GM21786 (cell line): ENCODE data around the gene MAP3K9.
"Not testable (repeated sequence)": the region's sequence is repeated elsewhere in the genome, so short reads cannot be mapped to it uniquely, and the experiment has no call there.

ENCODE experiments used
- ATAC-seq: cut with Tn5 transposase; IDR thresholded peaks from one replicate; pipeline ENCODE4 v1.9.1; 2021; ENCODE audit not compliant: unreplicated experiment

The MAP3K9 gene

DNA sequence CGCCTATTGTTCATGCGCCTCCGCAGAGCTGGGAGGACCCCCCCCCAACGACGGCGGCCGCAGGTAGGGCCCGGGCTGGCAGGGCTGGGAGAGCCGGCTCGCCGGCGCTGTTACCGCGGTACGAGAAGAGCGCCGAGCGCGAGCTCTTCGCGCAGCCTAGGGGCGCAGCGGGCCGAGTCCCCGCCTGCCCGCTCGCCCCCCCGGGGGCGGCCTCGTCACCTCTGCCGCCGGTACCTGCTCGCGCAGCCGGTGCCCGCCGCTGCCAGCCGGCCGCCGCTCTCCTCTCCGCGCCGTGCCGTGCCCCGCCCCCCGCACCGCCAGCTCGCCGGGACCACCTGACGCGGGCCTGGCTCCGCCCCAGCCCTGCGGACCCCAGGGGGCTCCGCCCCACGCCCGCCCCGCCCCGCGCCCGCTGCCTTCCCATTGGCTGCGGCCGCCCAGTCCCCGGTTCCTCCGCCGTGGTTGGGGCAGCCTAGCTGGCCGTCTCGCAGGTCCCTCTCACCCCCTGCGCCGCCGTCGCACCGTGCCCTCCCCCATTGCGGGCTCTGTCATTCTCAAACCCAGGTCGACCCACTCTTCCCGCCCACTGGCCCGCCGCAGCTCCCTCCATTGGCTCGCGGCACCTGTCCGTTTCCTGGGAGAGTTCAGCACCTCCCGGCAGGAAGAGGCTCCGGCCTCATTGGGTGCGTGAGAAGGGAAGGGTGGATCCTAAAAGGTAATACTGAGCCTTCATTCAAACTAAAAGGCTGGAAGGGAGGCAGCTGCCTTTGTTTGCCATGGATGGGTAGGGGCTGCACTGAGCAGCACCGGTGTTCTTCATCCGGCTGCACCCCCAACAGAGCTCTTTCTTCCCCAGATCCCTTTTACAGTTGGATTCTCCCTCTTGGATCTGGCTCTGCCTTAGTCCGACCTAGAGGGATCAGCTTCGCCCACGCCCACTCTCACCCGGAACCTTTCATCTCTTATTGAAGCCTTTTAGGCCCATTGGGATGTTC, at the start of gene MAP3K9:
MAP3K9 (minus strand) TSS at position 289 of the 995 bp plus-strand sequence. CDS start 342 bp downstream, outside the sequence.
- peak; percentile 80 for ATAC-seq

GRCh38 chr14:70858641-70859040, 49.3 kb upstream of the MAP3K9 start:
- no peak for ATAC-seq

GRCh38 chr14:70857496-70857890, 48.2 kb upstream of the MAP3K9 start:
- ATAC-seq = no peak

GRCh38 chr14:70856851-70857495, 47.7 kb upstream of the MAP3K9 start:
- ATAC-seq = no peak

- ATAC-seq = no peak
Measured at GRCh38 chr14:70855486-70855885, 46.2 kb upstream of the MAP3K9 start.

- not testable (repeated sequence) for ATAC-seq
Measured at GRCh38 chr14:70853658-70854057, 44.3 kb upstream of the MAP3K9 start.

- no peak for ATAC-seq
Measured at GRCh38 chr14:70847406-70848090, 38.2 kb upstream of the MAP3K9 start.

- no peak for ATAC-seq
Measured at GRCh38 chr14:70845601-70846000, 36.3 kb upstream of the MAP3K9 start.

- ATAC-seq = no peak
Measured at GRCh38 chr14:70842851-70843462, 33.6 kb upstream of the MAP3K9 start.

DNA sequence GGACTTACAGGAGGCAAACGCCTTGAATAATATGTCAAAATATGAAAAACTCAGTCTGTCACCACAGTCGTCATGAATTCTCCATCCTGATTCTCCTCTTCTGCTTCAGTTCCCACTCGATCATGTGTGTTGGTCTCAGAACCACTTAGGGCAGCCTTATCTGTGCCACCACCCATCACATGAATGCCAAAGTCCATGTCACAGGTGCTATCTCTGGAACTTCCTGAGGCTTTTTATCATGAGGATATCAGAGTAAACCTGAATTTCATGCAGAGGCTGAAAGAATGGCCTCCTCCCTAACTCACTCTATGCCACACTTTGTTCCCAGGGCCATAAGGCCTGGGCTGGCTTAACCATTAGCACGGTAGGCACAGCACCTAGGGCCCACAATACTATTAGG, 28.8 kb upstream of the MAP3K9 start:
- no peak for ATAC-seq

GRCh38 chr14:70836946-70837345, 27.6 kb upstream of the MAP3K9 start:
- ATAC-seq = no peak

DNA sequence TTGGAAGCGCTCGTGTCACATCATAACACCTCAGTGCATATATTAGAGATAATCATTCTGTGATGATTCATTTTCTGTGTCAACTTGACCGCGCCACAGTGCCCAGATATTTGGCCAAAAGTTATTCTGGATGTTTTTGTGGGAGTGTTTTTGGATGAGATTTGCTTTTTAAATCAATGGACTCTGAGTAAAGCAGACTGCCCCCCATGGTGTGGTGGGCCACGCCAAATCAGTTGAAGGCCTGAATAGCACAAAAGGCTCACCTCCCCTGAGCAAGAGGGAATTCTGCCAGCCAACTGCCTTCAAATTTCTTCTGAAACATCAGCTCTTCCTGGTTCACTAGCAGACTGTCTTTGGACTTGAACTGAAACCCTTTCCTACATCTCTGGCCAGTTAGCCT, 24.6 kb upstream of the MAP3K9 start:
- no peak for ATAC-seq

DNA sequence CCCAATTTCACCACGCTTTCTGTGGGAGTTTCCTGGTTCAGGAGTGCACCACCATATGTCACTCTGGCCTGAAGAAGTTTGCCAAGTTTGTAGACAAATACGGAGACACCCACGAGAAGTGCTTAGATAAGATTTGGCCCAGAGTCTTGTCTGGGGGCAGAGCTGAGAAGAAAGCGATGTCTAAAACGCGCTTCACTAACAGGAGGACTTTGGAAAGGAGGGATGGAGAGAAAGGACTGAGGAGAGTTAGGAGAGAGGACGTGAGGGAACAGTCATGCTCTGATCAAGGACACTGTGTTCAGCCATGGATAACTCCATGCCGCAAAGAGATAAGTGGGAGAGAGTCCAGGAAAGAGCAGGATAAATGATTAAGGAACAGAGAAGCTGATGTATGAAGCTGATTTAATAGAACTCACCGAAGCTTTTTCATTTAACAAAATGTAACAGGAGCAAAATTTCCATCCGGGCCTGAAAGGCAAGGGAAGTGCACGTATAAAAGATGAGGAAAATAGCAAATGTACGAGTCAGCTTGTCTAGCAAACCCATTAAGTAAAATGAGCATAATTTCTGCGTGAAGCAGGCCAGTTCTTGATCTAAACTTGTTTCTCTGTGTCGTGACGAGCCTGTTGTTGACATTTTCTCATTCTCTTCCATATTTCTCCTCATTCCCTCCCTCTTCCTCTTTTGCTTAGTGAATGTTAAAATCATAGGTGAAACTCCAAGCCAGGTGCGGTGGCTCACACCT, 23.4 kb upstream of the MAP3K9 start:
- ATAC-seq = no peak

- ATAC-seq = no peak
Measured at GRCh38 chr14:70830998-70831781, 21.9 kb upstream of the MAP3K9 start.

DNA sequence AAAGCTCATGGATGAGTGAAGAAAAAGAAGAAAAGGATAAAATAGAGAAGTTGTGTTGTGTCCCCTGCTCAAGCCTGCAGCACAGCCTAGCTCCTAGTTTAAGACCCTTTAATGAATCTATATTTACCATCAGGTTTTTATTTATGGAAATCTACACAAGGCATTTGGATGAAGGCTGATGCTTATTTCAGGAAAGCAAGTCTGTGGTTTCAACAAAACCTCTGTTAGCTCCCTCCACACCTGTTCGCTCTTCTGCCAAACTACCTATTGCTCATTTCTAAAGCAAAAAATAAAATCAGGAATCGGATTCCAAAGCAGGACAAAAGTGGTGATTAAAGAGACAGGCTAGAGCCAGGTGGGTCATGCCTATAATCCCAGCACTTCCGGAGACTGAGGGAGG, 18.9 kb upstream of the MAP3K9 start:
- ATAC-seq = no peak

DNA sequence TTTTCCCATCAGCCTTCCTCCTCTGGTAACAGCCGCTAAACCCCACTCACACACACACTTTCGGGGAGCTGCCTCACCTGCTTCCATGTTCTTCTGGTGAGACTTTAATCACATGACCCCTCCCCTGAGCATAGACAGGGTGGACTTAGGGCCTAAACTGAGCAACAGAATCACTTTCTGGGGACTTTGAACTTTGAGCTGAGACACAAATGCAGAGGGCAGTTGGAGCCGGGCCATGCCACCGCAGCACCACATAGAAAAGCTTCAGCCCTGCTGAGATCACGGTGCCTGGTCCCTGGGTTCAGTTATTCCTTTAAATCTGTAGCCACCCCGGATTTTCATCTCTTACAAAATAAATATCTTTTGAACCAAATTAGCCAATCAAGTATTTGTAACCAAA, 18.4 kb upstream of the MAP3K9 start:
- ATAC-seq = no peak

GRCh38 chr14:70827347-70827746, 18.0 kb upstream of the MAP3K9 start:
- no peak for ATAC-seq

DNA sequence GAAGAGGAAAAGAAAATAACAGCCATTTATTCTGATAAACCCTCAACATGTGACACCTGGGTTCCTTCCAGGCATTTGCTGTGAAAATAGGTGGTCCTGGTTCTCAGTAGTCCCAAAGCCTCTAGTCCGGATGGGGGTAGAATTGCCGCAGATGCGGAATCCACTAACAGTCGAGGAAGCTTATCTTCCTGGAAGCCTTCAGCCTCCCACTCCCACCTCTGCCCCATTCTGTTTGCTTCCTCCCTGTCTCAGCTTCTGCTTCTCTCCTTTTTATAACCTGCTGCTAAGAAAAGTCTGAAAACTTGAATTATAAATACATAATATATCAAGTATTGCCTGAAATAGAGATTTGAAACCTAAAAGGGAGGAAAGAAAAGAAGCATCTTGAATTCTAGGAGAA, 14.0 kb upstream of the MAP3K9 start:
- ATAC-seq = no peak

- no peak for ATAC-seq
Measured at GRCh38 chr14:70822530-70823185, 13.3 kb upstream of the MAP3K9 start.
